ENCODE results near the gene LGI4.

The LGI4 gene

GRCh38 chr19:35087393-35087792 lies 47.5 kb downstream of the LGI4 start:
- no peak for TF ChIP-seq CTCF (IDR thresholded peaks at IDR 0.05; ENCODE audit: extremely low read depth, insufficient read depth, missing control alignments)
- DNase-seq (ENCODE audit: low spot score) = no peak
- in situ Hi-C loops (cut with MboI; ENCODE audit: low pct_unique_long_range_greater_than_20kb, low sequenced_read_pairs, unreplicated experiment) = no loop called here

- TF ChIP-seq CTCF (IDR thresholded peaks at IDR 0.05; ENCODE audit: extremely low read depth, insufficient read depth, missing control alignments) = no peak
- DNase-seq (ENCODE audit: low spot score) = no peak
- in situ Hi-C loops (cut with MboI; ENCODE audit: low pct_unique_long_range_greater_than_20kb, low sequenced_read_pairs, unreplicated experiment) = no loop called here
Measured at GRCh38 chr19:35086455-35086854, 48.4 kb downstream of the LGI4 start.

- DNase-seq (ENCODE audit: low spot score) = peak; percentile 68
- in situ Hi-C loops (cut with MboI; ENCODE audit: low pct_unique_long_range_greater_than_20kb, low sequenced_read_pairs, unreplicated experiment) = no loop called here
Measured at GRCh38 chr19:35085947-35086346, 48.9 kb downstream of the LGI4 start.

DNA sequence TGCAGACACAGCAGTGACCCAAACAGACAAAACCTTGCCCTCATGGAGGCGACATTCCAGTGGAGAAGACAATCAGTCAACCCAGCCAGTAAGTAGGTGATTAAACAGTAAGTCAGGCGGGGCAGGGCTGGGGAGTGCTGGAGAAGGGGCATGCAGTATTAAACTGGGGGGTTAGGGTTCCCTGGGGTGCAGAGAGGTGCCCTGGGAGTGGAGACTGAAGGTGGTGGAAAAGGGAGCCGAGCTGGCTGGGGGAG lies 50.4 kb downstream of the LGI4 start:
- in situ Hi-C loops (cut with MboI; ENCODE audit: low pct_unique_long_range_greater_than_20kb, low sequenced_read_pairs, unreplicated experiment) = no loop called here

More at GRCh38 chr19:35085947-35086346, 48.9 kb downstream of the LGI4 start:
- no peak for TF ChIP-seq CTCF (IDR thresholded peaks at IDR 0.05; ENCODE audit: extremely low read depth, insufficient read depth, missing control alignments)

GRCh38 chr19:35083691-35084508 lies 51.0 kb downstream of the LGI4 start:
- in situ Hi-C loops (cut with MboI; ENCODE audit: low pct_unique_long_range_greater_than_20kb, low sequenced_read_pairs, unreplicated experiment) = no loop called here
- no peak for TF ChIP-seq CTCF (IDR thresholded peaks at IDR 0.05; ENCODE audit: extremely low read depth, insufficient read depth, missing control alignments)
- no peak for DNase-seq (ENCODE audit: low spot score)

More for the DNA sequence above, 50.4 kb downstream of the LGI4 start:
- TF ChIP-seq CTCF (IDR thresholded peaks at IDR 0.05; ENCODE audit: extremely low read depth, insufficient read depth, missing control alignments) = no peak
- DNase-seq (ENCODE audit: low spot score) = no peak

DNA sequence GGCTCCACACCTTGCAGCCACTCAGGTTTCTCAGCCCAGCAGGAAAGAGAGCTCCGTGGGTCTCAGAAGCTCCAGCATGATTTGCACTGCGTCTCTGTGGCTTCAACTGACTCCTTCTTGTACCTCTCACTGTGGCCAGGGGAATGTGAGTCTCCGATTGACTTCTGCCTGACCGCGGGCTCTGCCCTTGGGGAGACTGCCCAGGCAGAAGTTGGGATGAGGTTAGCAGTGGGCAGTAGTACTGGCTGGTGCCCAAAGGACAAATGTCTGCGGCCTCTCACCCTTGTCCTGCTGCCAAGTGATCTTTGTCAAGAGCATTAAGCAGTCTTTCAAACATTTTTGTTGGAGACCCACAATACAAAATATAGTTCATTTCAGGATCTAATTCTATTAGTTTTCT lies 53.7 kb downstream of the LGI4 start:
- in situ Hi-C loops (cut with MboI; ENCODE audit: low pct_unique_long_range_greater_than_20kb, low sequenced_read_pairs, unreplicated experiment) = no loop called here
- no peak for DNase-seq (ENCODE audit: low spot score)
- no peak for TF ChIP-seq CTCF (IDR thresholded peaks at IDR 0.05; ENCODE audit: extremely low read depth, insufficient read depth, missing control alignments)
